NCI-H226 (cell line): ENCODE data around the gene SUGCT.

Experiments used
- DNase-seq: peaks from one replicate; pipeline ENCODE4 v3.0.0-alpha.2; 2015

The SUGCT gene

GRCh38 chr7:40341836-40342235 lies 207.0 kb downstream of the SUGCT start:
- DNase-seq: no peak

- DNase-seq: no peak
These were observed 211.7 kb downstream of the SUGCT start for GRCh38 chr7:40346554-40346953.

GRCh38 chr7:40348126-40348728 lies 213.4 kb downstream of the SUGCT start:
- DNase-seq: peak; percentile 92

- DNase-seq: no peak
These were observed 215.3 kb downstream of the SUGCT start for GRCh38 chr7:40350100-40350499.

GRCh38 chr7:40354711-40355110 lies 219.9 kb downstream of the SUGCT start:
- DNase-seq: no peak

GRCh38 chr7:40356312-40356711 lies 221.5 kb downstream of the SUGCT start:
- DNase-seq: peak; percentile 57

GRCh38 chr7:40356871-40357709 lies 222.3 kb downstream of the SUGCT start:
- DNase-seq: no peak

- no peak for DNase-seq
These were observed 235.0 kb downstream of the SUGCT start for GRCh38 chr7:40369641-40370277.

- no peak for DNase-seq
These were observed 237.1 kb downstream of the SUGCT start for GRCh38 chr7:40371806-40372440.

GRCh38 chr7:40374575-40374974 lies 239.8 kb downstream of the SUGCT start:
- no peak for DNase-seq

- no peak for DNase-seq
These were observed 245.3 kb downstream of the SUGCT start for GRCh38 chr7:40380111-40380510.

- no peak for DNase-seq
These were observed 247.3 kb downstream of the SUGCT start for GRCh38 chr7:40382145-40382544.

- DNase-seq: no peak
These were observed 258.9 kb downstream of the SUGCT start for GRCh38 chr7:40393660-40394059.

- no peak for DNase-seq
These were observed 259.6 kb downstream of the SUGCT start for GRCh38 chr7:40394400-40394799.

GRCh38 chr7:40400525-40400924 lies 265.7 kb downstream of the SUGCT start:
- DNase-seq: no peak

GRCh38 chr7:40401406-40401805 lies 266.6 kb downstream of the SUGCT start:
- no peak for DNase-seq

- no peak for DNase-seq
These were observed 267.9 kb downstream of the SUGCT start for GRCh38 chr7:40402661-40403060.

GRCh38 chr7:40403703-40404476 lies 269.1 kb downstream of the SUGCT start:
- no peak for DNase-seq

- no peak for DNase-seq
These were observed 271.2 kb downstream of the SUGCT start for GRCh38 chr7:40405991-40406390.

- DNase-seq: no peak
These were observed 277.5 kb downstream of the SUGCT start for GRCh38 chr7:40412323-40412722.

GRCh38 chr7:40414704-40415103 lies 279.9 kb downstream of the SUGCT start:
- DNase-seq: peak; percentile 27

GRCh38 chr7:40418448-40418847 lies 283.6 kb downstream of the SUGCT start:
- no peak for DNase-seq

- no peak for DNase-seq
These were observed 284.2 kb downstream of the SUGCT start for GRCh38 chr7:40418983-40419382.
